Type B pancreatic cell (in vitro differentiated cells): Measurements from ENCODE around the gene PRKCZ. TPM values are rescaled to one million over a fixed set of nuclear protein-coding genes. Genes with fewer than 3 reads are reported as not detected.

ENCODE experiments used
- DNase-seq: peaks from one replicate; pipeline ENCODE4 v3.0.0; 2021; ENCODE audit warnings: mixed read lengths; ENCODE audit not compliant: unreplicated experiment; ENCODE audit errors: extremely low spot score
- H3K27ac Mint-ChIP-seq: 2 replicates; pipeline ENCODE4 v1.8.0; 2021; ENCODE audit warnings: mild to moderate bottlenecking, mixed read lengths
- H3K27me3 Mint-ChIP-seq: 2 replicates; pipeline ENCODE4 v1.8.0; 2021; ENCODE audit warnings: mixed read lengths
- H3K36me3 Mint-ChIP-seq: 2 replicates; pipeline ENCODE4 v1.8.0; 2021; ENCODE audit warnings: mixed read lengths
- H3K4me1 Mint-ChIP-seq: one replicate; pipeline ENCODE4 v1.8.0; 2021; ENCODE audit warnings: mixed read lengths; ENCODE audit not compliant: unreplicated experiment
- H3K4me3 Mint-ChIP-seq: 2 replicates; pipeline ENCODE4 v1.8.0; 2021; ENCODE audit warnings: mild to moderate bottlenecking, mixed read lengths
- H3K9me3 Mint-ChIP-seq: 2 replicates; pipeline ENCODE4 v1.8.0; 2021; ENCODE audit warnings: mixed read lengths
- total RNA-seq: library from RNA; stranded (reverse); gene quantifications from 2 replicates; pipeline ENCODE4 v1.2.1, GENCODE V29; 2021; ENCODE audit warnings: low replicate concordance
- TF ChIP-seq, protein P1 (sequence below): fragments of 200-600 bp; sonication (generic); conservative IDR thresholded peaks from 2 replicates; pipeline ENCODE4 v1.5.0; 2021; ENCODE audit warnings: antibody characterized with exemption, mild to moderate bottlenecking

PRKCZ gene
- total RNA-seq, 1 donor from 2014 or later, result 33.2 TPM

DNA sequence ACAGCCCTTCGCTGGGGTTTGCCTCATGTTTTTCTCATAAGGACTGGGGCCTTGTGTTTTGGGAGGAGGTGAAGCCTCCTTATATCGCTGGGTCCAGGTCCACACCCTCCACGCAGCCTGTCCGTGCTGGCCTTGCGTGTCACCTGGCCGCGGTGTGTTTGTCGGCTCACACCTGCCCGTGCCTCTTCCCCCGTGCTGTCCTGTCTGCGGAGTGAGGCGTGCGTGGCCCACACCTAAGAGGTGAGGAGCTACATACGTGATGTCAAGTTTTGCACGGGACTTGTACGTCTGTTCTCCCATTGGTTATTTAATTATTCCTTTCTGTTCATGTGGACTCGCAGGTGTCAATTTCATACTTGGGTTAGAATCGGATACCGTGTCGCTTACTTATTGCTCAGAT is 30.7 kb downstream of the PRKCZ start:
- no peak overlapping the region for H3K27ac Mint-ChIP-seq
- H3K36me3 Mint-ChIP-seq, result peaks cover 21% of the 10 kb centered on the region
- no peak overlapping the region for H3K4me3 Mint-ChIP-seq
- H3K9me3 Mint-ChIP-seq, result peaks cover 13% of the 10 kb centered on the region
- TF ChIP-seq, protein P1, sequence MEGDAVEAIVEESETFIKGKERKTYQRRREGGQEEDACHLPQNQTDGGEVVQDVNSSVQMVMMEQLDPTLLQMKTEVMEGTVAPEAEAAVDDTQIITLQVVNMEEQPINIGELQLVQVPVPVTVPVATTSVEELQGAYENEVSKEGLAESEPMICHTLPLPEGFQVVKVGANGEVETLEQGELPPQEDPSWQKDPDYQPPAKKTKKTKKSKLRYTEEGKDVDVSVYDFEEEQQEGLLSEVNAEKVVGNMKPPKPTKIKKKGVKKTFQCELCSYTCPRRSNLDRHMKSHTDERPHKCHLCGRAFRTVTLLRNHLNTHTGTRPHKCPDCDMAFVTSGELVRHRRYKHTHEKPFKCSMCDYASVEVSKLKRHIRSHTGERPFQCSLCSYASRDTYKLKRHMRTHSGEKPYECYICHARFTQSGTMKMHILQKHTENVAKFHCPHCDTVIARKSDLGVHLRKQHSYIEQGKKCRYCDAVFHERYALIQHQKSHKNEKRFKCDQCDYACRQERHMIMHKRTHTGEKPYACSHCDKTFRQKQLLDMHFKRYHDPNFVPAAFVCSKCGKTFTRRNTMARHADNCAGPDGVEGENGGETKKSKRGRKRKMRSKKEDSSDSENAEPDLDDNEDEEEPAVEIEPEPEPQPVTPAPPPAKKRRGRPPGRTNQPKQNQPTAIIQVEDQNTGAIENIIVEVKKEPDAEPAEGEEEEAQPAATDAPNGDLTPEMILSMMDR, result no peak
- no peaks in the 10 kb centered on the region for H3K4me1 Mint-ChIP-seq
- no peak for DNase-seq
- no peaks in the 10 kb centered on the region for H3K27me3 Mint-ChIP-seq

DNA sequence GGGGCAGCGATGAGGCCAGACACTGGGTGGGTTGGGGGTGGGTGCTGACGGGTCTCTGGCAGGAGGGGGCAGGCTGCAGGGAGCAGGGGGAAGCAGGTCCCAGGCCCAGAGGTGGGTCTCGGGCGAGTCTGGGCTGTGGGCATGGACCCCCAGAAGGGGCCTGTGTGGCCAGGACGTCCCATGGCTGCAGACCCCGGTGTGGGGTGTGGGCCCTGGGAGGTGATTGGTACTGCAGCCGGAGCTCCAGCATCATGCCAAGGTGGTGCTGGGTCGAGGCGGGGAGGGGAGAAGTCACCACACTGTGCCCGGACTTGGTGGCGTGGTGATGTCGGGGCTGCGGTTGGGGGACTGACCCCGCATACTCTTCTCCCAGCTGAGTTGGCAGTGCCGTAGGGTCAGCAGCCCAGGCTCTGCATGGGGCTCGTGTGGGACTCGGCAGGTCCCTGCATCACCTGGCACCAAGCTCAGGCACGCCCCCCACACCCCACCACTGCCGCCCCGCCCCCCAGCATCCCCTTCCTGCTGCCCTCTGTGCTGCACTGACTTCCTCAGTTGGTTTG is 31.2 kb downstream of the PRKCZ start:
- H3K27ac Mint-ChIP-seq, result no peak overlapping the region
- H3K9me3 Mint-ChIP-seq, result peaks cover 13% of the 10 kb centered on the region
- H3K36me3 Mint-ChIP-seq, result peaks cover 21% of the 10 kb centered on the region
- TF ChIP-seq, protein P1, result no peak
- H3K4me1 Mint-ChIP-seq, result no peaks in the 10 kb centered on the region
- no peak overlapping the region for H3K4me3 Mint-ChIP-seq
- no peaks in the 10 kb centered on the region for H3K27me3 Mint-ChIP-seq
- DNase-seq, result no peak

DNA sequence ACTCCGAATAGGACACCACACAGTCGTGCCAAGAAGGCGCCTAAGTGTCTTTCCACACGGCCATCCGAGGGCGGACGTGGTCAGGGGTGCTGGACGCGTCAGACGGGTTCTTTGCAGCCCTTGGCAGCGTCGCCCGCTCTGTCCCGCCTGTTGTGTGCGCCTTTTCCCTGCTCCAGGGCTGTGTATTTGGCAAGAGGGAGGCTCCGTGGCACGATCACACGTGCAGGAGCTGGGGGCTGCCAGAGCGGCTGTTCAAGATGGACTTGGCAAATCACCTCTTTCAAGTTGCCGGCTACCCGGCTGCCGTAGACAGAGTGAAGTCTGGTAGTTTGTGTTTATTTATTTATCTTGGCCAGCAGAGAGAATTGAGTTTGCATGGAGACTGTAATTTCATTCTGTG is 31.9 kb downstream of the PRKCZ start:
- DNase-seq, result no peak
- no peak overlapping the region for H3K27ac Mint-ChIP-seq

DNA sequence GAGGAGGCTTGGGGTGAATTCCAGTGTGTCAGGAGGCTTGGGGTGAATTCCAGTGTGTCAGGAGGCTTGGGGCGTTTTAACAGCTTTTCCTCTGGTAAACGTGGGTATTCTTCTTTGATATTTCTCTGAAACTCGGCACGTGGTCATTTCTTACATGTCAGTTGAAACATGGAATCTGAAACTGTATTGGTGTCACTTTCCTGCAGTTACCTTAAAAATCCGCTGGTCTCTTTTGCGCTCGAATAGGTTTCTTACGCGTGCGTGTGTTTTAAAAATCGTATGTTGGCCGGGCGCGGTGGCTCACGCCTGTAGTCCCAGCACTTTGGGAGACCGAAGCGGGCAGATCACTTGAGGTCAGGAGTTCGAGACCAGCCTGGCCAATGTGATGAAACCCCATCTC is 33.5 kb downstream of the PRKCZ start:
- no peak for DNase-seq
- TF ChIP-seq, protein P1, result no peak
- Mint-ChIP-seq H3K27me3 (no peaks in the 10 kb centered on the region), H3K36me3 (peaks cover 5% of the 10 kb centered on the region), H3K4me1 (peaks cover 5% of the 10 kb centered on the region), H3K27ac (no peak overlapping the region), H3K4me3 (no peak overlapping the region), H3K9me3 (peaks cover under 1% of the 10 kb centered on the region)

More for the DNA sequence above, 31.9 kb downstream of the PRKCZ start:
- Mint-ChIP-seq H3K9me3 (peaks cover 13% of the 10 kb centered on the region), H3K4me1 (no peaks in the 10 kb centered on the region), H3K4me3 (no peak overlapping the region), H3K27me3 (no peaks in the 10 kb centered on the region), H3K36me3 (peaks cover 21% of the 10 kb centered on the region)
- TF ChIP-seq, protein P1, result no peak

DNA sequence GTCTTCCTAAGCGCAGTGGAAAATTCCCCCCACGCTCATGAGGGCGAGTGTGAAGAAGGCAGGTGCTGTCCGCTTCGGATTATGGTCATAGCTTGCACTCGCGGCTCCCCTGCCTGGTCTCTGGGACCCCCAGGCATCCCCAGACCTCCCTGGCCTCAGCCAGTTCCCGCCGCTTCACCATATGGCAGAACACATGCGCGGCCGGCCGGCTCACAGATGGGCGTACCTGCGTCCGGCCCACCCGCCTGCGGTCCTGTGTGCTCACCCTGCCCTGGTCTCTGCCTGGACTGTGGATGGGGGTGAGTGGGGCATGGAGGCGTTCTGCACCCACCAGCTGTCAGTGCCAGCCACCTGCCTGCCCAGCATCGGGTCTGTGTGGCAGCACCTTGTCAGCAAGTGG is 34.1 kb downstream of the PRKCZ start:
- H3K4me1 Mint-ChIP-seq, result peaks cover 12% of the 10 kb centered on the region
- DNase-seq, result no peak
- H3K27ac Mint-ChIP-seq, result no peak overlapping the region
- TF ChIP-seq, protein P1, result no peak
- H3K4me3 Mint-ChIP-seq, result no peak overlapping the region
- H3K9me3 Mint-ChIP-seq, result no peaks in the 10 kb centered on the region
- H3K36me3 Mint-ChIP-seq, result peaks cover 5% of the 10 kb centered on the region
- no peaks in the 10 kb centered on the region for H3K27me3 Mint-ChIP-seq

DNA sequence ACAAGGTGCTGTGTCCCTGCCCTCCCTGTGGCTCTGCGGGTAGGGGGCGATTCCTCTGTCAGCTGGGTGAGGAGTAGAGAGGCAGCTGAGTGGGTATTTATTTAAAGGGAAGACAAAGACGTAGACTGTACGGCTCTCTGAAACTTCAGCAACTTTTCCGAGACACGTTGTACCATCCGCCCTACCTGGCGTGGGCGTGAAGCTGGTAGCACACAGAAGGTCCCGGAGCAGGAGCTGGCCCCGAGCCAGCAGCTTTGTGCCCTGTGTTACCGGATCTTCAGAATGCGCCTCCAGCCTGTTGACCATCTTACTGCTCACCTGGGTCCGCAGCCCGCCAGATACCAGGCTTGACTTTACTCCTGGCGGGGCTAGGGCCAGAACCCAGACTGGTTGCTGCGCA is 34.9 kb downstream of the PRKCZ start:
- no peaks in the 10 kb centered on the region for H3K27me3 Mint-ChIP-seq
- H3K27ac Mint-ChIP-seq, result no peak overlapping the region
- H3K4me1 Mint-ChIP-seq, result peaks cover 12% of the 10 kb centered on the region
- TF ChIP-seq, protein P1, result no peak
- H3K36me3 Mint-ChIP-seq, result peaks cover 5% of the 10 kb centered on the region
- no peak for DNase-seq
- H3K9me3 Mint-ChIP-seq, result no peaks in the 10 kb centered on the region
- H3K4me3 Mint-ChIP-seq, result no peak overlapping the region
